Hematopoietic multipotent progenitor cell treated with erythropoietin and hydrocortisone succinate and interleukin-3 and kit ligand, for 15 days (in vitro differentiated cells): Measurements from ENCODE around the gene ERG.
A peak's percentile ranks its signal among the peaks of the same experiment; 100 is the strongest.

Source experiments
- DNase-seq: peaks from one replicate; pipeline ENCODE4 v3.0.0-alpha.2; 2015; ENCODE audit warnings: low spot score

The ERG gene

GRCh38 chr21:38472412-38473108 is 25.7 kb downstream of the ERG start:
- no peak for DNase-seq

GRCh38 chr21:38471766-38472165 is 26.5 kb downstream of the ERG start:
- DNase-seq = no peak

GRCh38 chr21:38470755-38471154 is 27.5 kb downstream of the ERG start:
- DNase-seq = no peak

GRCh38 chr21:38469642-38470041 is 28.6 kb downstream of the ERG start:
- no peak for DNase-seq

GRCh38 chr21:38468989-38469388 is 29.3 kb downstream of the ERG start:
- no peak for DNase-seq

GRCh38 chr21:38467911-38468310 is 30.4 kb downstream of the ERG start:
- DNase-seq = no peak

GRCh38 chr21:38467374-38467773 is 30.9 kb downstream of the ERG start:
- DNase-seq = no peak

GRCh38 chr21:38460171-38460742 is 38.0 kb downstream of the ERG start:
- DNase-seq = no peak

GRCh38 chr21:38459490-38459889 is 38.8 kb downstream of the ERG start:
- DNase-seq = no peak

GRCh38 chr21:38455403-38455802 is 42.9 kb downstream of the ERG start:
- no peak for DNase-seq

GRCh38 chr21:38454702-38455101 is 43.6 kb downstream of the ERG start:
- DNase-seq = no peak

- DNase-seq = no peak
Observed at GRCh38 chr21:38454161-38454560, 44.1 kb downstream of the ERG start.

GRCh38 chr21:38448671-38449385 is 49.4 kb downstream of the ERG start:
- no peak for DNase-seq

GRCh38 chr21:38447611-38448010 is 50.7 kb downstream of the ERG start:
- no peak for DNase-seq

GRCh38 chr21:38444691-38445090 is 53.6 kb downstream of the ERG start:
- DNase-seq = no peak

GRCh38 chr21:38443110-38443509 is 55.2 kb downstream of the ERG start:
- no peak for DNase-seq

GRCh38 chr21:38441153-38441552 is 57.1 kb downstream of the ERG start:
- DNase-seq = no peak

GRCh38 chr21:38440746-38441145 is 57.5 kb downstream of the ERG start:
- DNase-seq = no peak

GRCh38 chr21:38439957-38440356 is 58.3 kb downstream of the ERG start:
- DNase-seq = no peak

- DNase-seq = no peak
Observed at GRCh38 chr21:38439426-38439825, 58.9 kb downstream of the ERG start.

GRCh38 chr21:38438462-38438893 is 59.8 kb downstream of the ERG start:
- peak; percentile 3 for DNase-seq

- DNase-seq = no peak
Observed at GRCh38 chr21:38436341-38436740, 61.9 kb downstream of the ERG start.

GRCh38 chr21:38434913-38435533 is 63.3 kb downstream of the ERG start:
- DNase-seq = no peak
